ENCODE results near the gene TUBB6. TPM values are rescaled to one million over a fixed set of nuclear protein-coding genes. Genes with fewer than 3 reads are reported as not detected.
A peak's percentile ranks its signal among the peaks of the same experiment; 100 is the strongest.

TUBB6 gene
- total RNA-seq, 1 experiment from 2014 or later, result 240 TPM

- H3K4me1 Mint-ChIP-seq, result peaks cover 42% of the 10 kb centered on the region
- peak overlapping the region; percentile 87 for H3K4me3 Mint-ChIP-seq
- H3K9me3 Mint-ChIP-seq, result peaks cover 8% of the 10 kb centered on the region
- ChIA-PET CTCF (interaction anchor here (0.7 to 4.0 kb wide), 10 partner anchors 9 to 70 kb away, joined by 3 to 24 read pairs (median 5); partner anchors contain the start of gene AFG3L2), POLR2A (interaction anchor here (0.7 to 1.1 kb wide), 4 partner anchors 20 to 216 kb away, joined by 3 to 8 read pairs (median 4); no protein-coding TSS in a partner anchor)
- peak overlapping the region; percentile 57; the same call in 1 of the 2 replicates for H3K27ac Mint-ChIP-seq
- no peak for TF ChIP-seq SMAD3 (CRISPR knock-in tag; IDR thresholded peaks at IDR 0.05; ENCODE audit: borderline replicate concordance)
- no peak for TF ChIP-seq NFYB (CRISPR knock-in tag; conservative IDR thresholded peaks at IDR 0.05; ENCODE audit: low read depth)
- no peak for TF ChIP-seq KAT7 (CRISPR knock-in tag; IDR thresholded peaks at IDR 0.05; ENCODE audit: borderline replicate concordance)
- no peak for TF ChIP-seq CREB1 (CRISPR knock-in tag; IDR thresholded peaks at IDR 0.05)
- TF ChIP-seq ZNF425 (CRISPR knock-in tag; conservative IDR thresholded peaks at IDR 0.05), result no peak
- no peak for TF ChIP-seq HMGA2 (CRISPR knock-in tag; IDR thresholded peaks at IDR 0.05)
- no peak for TF ChIP-seq GABPB1 (CRISPR knock-in tag; IDR thresholded peaks at IDR 0.05)
- no peak for TF ChIP-seq ZBTB43 (CRISPR knock-in tag; IDR thresholded peaks at IDR 0.05)
- no peak for TF ChIP-seq ZNF423 (CRISPR knock-in tag; IDR thresholded peaks at IDR 0.05)
- TF ChIP-seq ESRRA (CRISPR knock-in tag; IDR thresholded peaks at IDR 0.05; ENCODE audit: borderline replicate concordance), result no peak
- no peak for TF ChIP-seq ZNF317 (CRISPR knock-in tag; IDR thresholded peaks at IDR 0.05; ENCODE audit: borderline replicate concordance, low read depth)
- TF ChIP-seq NR2C2 (CRISPR knock-in tag; IDR thresholded peaks at IDR 0.05), result no peak
- TF ChIP-seq ZNF219 (CRISPR knock-in tag; IDR thresholded peaks at IDR 0.05; ENCODE audit: borderline replicate concordance), result no peak
- no peak for TF ChIP-seq MXD4 (CRISPR knock-in tag; IDR thresholded peaks at IDR 0.05; ENCODE audit: borderline replicate concordance)
- TF ChIP-seq ELF4 (CRISPR knock-in tag; IDR thresholded peaks at IDR 0.05; ENCODE audit: low read depth), result no peak
- TF ChIP-seq PREB (CRISPR knock-in tag; IDR thresholded peaks at IDR 0.05; ENCODE audit: borderline replicate concordance), result no peak
- no peak for TF ChIP-seq ZNF232 (CRISPR knock-in tag; IDR thresholded peaks at IDR 0.05)
- no peak for TF ChIP-seq AFF4 (CRISPR knock-in tag; IDR thresholded peaks at IDR 0.05; ENCODE audit: borderline replicate concordance)
- TF ChIP-seq GTF2I (CRISPR knock-in tag; conservative IDR thresholded peaks at IDR 0.05), result no peak
- peak; percentile 55 for DNase-seq (ENCODE audit: low spot score)
- H3K36me3 Mint-ChIP-seq, result peaks cover 24% of the 10 kb centered on the region
- ATAC-seq, result peak; percentile 3; the same call in 1 of the 2 replicates
- H3K27me3 Mint-ChIP-seq (ENCODE audit: low read depth), result peaks cover 20% of the 10 kb centered on the region
These were observed 1.0 kb upstream of the TUBB6 start for GRCh38 chr18:12306752-12307700.

Measured in WTC11 (cell line).